Activated T-helper 1 cell treated with anti-CD3 and anti-CD28 coated beads, Interleukin-12 subunit alpha, Interleukin-12 subunit beta, Interleukin-2, Interleukin-4 antibody, amounts not matched to agents 30 ng/mL and 10 ng/mL and 1 ng/mL, durations not matched to agents 14 hours and 24 hours and 36 hours (primary cell): ENCODE measurements around the gene MROH2A. TPM values are rescaled to one million over a fixed set of nuclear protein-coding genes. Genes with fewer than 3 reads are reported as not detected.

Experiments
- DNase-seq: peaks from one replicate; pipeline ENCODE4 v3.0.0; 2021; ENCODE audit warnings: low spot score
- H3K27ac Mint-ChIP-seq: one replicate; pipeline ENCODE4 v1.8.0; 2021; ENCODE audit warnings: mild to moderate bottlenecking, mixed read lengths
- H3K27me3 Mint-ChIP-seq: one replicate; pipeline ENCODE4 v1.8.0; 2022; ENCODE audit warnings: mild to moderate bottlenecking, moderate library complexity, mixed read lengths; ENCODE audit not compliant: insufficient read depth
- H3K36me3 Mint-ChIP-seq: one replicate; pipeline ENCODE4 v1.8.0; 2021; ENCODE audit warnings: low read depth, mixed read lengths
- H3K4me1 Mint-ChIP-seq: one replicate; pipeline ENCODE4 v1.8.0; 2021; ENCODE audit warnings: low read depth, mixed read lengths
- H3K4me3 Mint-ChIP-seq: one replicate; pipeline ENCODE4 v1.8.0; 2021; ENCODE audit warnings: mild to moderate bottlenecking, moderate library complexity, mixed read lengths
- H3K9me3 Mint-ChIP-seq: one replicate; pipeline ENCODE4 v1.8.0; 2021; ENCODE audit warnings: mixed read lengths
- intact Hi-C: fragments of 100-400 bp; cut with micrococcal nuclease; formaldehyde crosslinking; loops from one replicate; pipeline ENCODE4 v1.15.1; 2024
- total RNA-seq: library from RNA; stranded (reverse); gene quantifications from 2 replicates; pipeline ENCODE4 v1.2.3, GENCODE V29; 2022

Gene MROH2A
- total RNA-seq, 1 donor from 2014 or later = not detected

GRCh38 chr2:233813236-233814055, 35.3 kb downstream of the MROH2A start:
- H3K27ac Mint-ChIP-seq = no peak overlapping the region
- H3K36me3 Mint-ChIP-seq = no peaks in the 10 kb centered on the region
- intact Hi-C loops = no loop called here
- H3K4me1 Mint-ChIP-seq = no peaks in the 10 kb centered on the region
- H3K27me3 Mint-ChIP-seq = peaks cover 10% of the 10 kb centered on the region
- DNase-seq = no peak
- no peak overlapping the region for H3K4me3 Mint-ChIP-seq
- H3K9me3 Mint-ChIP-seq = no peaks in the 10 kb centered on the region

- no peak for DNase-seq
- no peak overlapping the region for H3K4me3 Mint-ChIP-seq
- no peaks in the 10 kb centered on the region for H3K4me1 Mint-ChIP-seq
- no peaks in the 10 kb centered on the region for H3K36me3 Mint-ChIP-seq
- peaks cover 10% of the 10 kb centered on the region for H3K27me3 Mint-ChIP-seq
- H3K9me3 Mint-ChIP-seq = no peaks in the 10 kb centered on the region
- no peak overlapping the region for H3K27ac Mint-ChIP-seq
- intact Hi-C loops = no loop called here
Measured at GRCh38 chr2:233814056-233814835, 36.1 kb downstream of the MROH2A start.

DNA sequence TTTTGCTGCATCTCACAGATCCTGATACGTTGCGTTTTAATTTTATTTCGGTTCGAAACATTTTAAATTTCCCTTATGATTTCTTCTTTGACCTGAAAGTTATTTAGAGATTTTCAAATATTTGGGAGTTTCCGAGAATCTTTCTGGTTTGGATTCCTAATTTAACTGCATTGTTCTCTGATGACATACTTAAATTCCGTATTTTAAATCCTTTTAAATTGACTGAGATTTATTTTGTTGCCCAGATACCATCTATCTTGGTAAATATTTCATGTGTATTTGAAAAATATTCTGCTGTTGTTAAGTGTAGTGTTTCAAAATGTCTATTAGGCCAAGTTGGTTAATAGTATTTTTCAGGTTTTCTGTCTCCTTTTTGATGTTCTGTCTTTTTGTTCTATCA, 37.7 kb downstream of the MROH2A start:
- no peaks in the 10 kb centered on the region for H3K4me1 Mint-ChIP-seq
- no peaks in the 10 kb centered on the region for H3K9me3 Mint-ChIP-seq
- H3K4me3 Mint-ChIP-seq = no peak overlapping the region
- intact Hi-C loops = no loop called here
- H3K36me3 Mint-ChIP-seq = no peaks in the 10 kb centered on the region
- H3K27ac Mint-ChIP-seq = no peak overlapping the region
- peaks cover 10% of the 10 kb centered on the region for H3K27me3 Mint-ChIP-seq
- DNase-seq = no peak

- no peak overlapping the region for H3K27ac Mint-ChIP-seq
- DNase-seq = no peak
- H3K36me3 Mint-ChIP-seq = no peaks in the 10 kb centered on the region
- intact Hi-C loops = no loop called here
- peaks cover 10% of the 10 kb centered on the region for H3K27me3 Mint-ChIP-seq
- H3K9me3 Mint-ChIP-seq = no peaks in the 10 kb centered on the region
- H3K4me3 Mint-ChIP-seq = no peak overlapping the region
- H3K4me1 Mint-ChIP-seq = no peaks in the 10 kb centered on the region
Measured at GRCh38 chr2:233816334-233816733, 38.2 kb downstream of the MROH2A start.

GRCh38 chr2:233816771-233817170, 38.6 kb downstream of the MROH2A start:
- DNase-seq = no peak
- peaks cover 10% of the 10 kb centered on the region for H3K27me3 Mint-ChIP-seq

GRCh38 chr2:233817361-233817911, 39.3 kb downstream of the MROH2A start:
- Mint-ChIP-seq H3K27me3 (peaks cover 10% of the 10 kb centered on the region), H3K36me3 (no peaks in the 10 kb centered on the region), H3K27ac (no peak overlapping the region), H3K4me1 (no peaks in the 10 kb centered on the region), H3K9me3 (no peaks in the 10 kb centered on the region), H3K4me3 (no peak overlapping the region)
- DNase-seq = no peak
- intact Hi-C loops = no loop called here

More at GRCh38 chr2:233816771-233817170, 38.6 kb downstream of the MROH2A start:
- H3K4me3 Mint-ChIP-seq = no peak overlapping the region
- H3K9me3 Mint-ChIP-seq = no peaks in the 10 kb centered on the region
- H3K27ac Mint-ChIP-seq = no peak overlapping the region
- H3K4me1 Mint-ChIP-seq = no peaks in the 10 kb centered on the region
- no peaks in the 10 kb centered on the region for H3K36me3 Mint-ChIP-seq
- intact Hi-C loops = no loop called here

DNA sequence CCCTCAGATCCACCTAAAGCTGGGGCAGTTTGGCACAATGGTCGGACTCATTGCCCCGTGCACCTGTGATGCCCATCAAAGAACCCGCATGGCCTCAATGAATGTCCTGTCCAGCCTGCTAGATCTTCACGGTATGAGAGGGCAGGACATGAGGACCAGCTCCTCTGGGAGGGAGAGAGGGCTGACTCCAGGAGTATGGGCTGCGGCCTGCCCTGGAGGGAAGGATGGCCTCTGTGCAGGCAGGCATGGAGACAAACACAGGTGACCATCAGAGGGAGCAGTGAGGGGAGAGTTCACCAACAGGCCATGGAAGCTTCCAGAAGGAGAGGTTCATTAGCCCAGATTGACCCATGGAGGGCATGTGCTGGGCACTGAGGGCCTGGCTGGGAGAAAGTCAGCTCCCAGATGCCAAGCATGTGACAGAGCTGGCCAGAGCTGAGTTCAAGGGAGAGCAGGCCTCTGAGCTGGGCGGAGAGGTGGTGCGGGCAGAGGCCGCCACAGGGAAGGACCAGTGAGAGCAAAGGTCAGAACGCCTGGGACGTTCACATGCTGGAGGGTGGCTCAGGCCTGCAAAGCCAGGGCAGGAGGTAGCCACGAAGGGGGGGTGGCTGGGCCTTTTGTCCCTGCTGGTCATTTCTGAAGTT, 40.0 kb downstream of the MROH2A start:
- no peak for DNase-seq
- no peak overlapping the region for H3K4me3 Mint-ChIP-seq
- H3K27me3 Mint-ChIP-seq = peaks cover 10% of the 10 kb centered on the region
- H3K9me3 Mint-ChIP-seq = no peaks in the 10 kb centered on the region
- intact Hi-C loops = no loop called here
- no peak overlapping the region for H3K27ac Mint-ChIP-seq
- no peaks in the 10 kb centered on the region for H3K36me3 Mint-ChIP-seq
- no peaks in the 10 kb centered on the region for H3K4me1 Mint-ChIP-seq

DNA sequence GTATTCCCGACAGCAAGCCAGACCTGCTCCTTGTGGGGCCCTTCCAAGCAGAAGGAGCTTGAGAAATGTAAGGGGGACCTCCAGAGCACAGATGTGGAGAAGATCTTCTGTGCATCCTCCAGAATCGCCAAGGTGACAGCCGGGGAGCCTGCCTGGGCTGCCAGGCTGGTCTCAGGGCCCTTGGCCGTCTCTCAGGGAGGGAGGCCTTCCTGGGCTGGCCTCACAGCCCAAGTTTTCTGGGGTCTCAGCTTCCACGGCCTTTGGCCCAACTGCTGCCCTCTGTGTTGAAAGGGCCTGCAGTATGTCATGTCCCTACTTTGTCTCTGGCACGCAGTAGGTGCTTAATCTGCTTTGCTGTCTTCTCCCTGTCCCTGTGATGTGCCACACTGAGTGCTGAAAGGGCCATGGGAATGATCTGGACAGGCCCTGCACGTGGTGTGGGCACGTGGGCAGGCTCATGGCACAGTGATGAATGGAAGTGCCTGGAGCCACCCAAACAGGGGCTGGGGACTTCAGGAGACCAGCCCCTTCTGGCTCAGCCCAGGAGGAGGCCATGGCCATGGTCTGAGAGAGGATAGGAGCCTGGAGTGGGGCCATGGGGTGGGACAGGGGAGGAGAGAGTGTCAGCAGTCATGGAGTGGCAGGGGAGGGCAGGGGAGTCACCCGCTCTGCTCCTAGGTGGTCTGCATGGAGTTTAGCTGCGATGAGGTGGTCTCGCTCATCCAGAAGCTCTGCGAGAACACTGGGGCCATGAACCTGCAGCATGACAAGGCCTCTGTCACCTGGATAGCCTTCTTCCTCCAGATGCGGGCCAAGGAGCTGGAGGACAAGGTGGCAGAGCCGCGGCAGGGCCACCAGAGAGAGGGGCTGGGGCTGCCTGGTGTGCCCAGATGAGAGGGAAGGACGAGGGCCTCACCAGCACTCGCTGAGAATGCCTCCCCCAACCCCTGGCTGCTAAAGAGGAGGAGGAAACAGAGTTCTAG, 40.8 kb downstream of the MROH2A start:
- Mint-ChIP-seq H3K4me1 (no peaks in the 10 kb centered on the region), H3K27me3 (peaks cover 10% of the 10 kb centered on the region), H3K4me3 (no peak overlapping the region), H3K27ac (no peak overlapping the region), H3K9me3 (no peaks in the 10 kb centered on the region), H3K36me3 (no peaks in the 10 kb centered on the region)
- DNase-seq = no peak
- intact Hi-C loops = no loop called here

- Mint-ChIP-seq H3K36me3 (no peaks in the 10 kb centered on the region), H3K4me1 (no peaks in the 10 kb centered on the region), H3K4me3 (no peak overlapping the region), H3K9me3 (no peaks in the 10 kb centered on the region), H3K27me3 (peaks cover 12% of the 10 kb centered on the region), H3K27ac (no peak overlapping the region)
- intact Hi-C loops = no loop called here
- no peak for DNase-seq
Measured at GRCh38 chr2:233819884-233820773, 42.0 kb downstream of the MROH2A start.

DNA sequence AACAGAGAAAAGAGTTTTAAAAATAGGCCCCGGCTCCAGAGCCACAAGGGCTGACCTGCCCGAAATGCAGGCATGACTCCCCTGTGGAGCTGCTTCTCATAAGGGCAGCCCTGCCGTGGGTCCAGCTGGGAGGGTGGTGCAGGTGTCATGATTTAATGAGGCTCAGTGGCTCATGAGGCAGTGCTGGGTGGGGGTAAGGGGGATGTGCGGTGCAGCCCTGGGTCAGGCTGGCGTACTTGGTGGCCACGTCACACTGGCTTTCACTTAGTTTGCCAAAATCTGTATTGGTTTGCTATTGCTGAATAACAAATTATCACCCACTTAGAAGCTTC, 42.6 kb downstream of the MROH2A start:
- no peak overlapping the region for H3K4me3 Mint-ChIP-seq
- no peak overlapping the region for H3K27ac Mint-ChIP-seq

DNA sequence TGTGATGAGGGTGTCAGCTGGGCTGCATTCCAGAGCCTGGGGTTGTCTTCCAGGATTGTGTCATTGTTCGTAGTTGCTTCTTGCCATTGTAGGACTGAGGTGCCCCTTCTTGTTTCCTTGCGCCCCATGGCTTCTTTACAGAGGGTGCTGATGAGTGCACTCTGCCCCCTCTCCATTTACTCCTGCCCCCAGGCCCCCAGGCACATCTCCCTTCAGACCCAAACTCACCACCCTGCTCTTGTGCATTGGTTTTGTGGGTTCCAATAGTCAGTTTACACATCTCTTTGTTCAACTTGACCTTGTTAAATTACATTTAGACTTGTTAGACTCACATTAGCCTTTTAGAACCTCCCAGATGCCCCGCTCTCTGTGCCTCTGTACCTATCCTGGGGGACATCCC, 43.1 kb downstream of the MROH2A start:
- DNase-seq = no peak
- Mint-ChIP-seq H3K9me3 (no peaks in the 10 kb centered on the region), H3K4me1 (no peaks in the 10 kb centered on the region), H3K27ac (no peak overlapping the region), H3K27me3 (peaks cover 3% of the 10 kb centered on the region), H3K36me3 (no peaks in the 10 kb centered on the region), H3K4me3 (no peak overlapping the region)
- intact Hi-C loops = no loop called here

More for the DNA sequence above, 42.6 kb downstream of the MROH2A start:
- no peaks in the 10 kb centered on the region for H3K4me1 Mint-ChIP-seq
- no peak for DNase-seq
- H3K36me3 Mint-ChIP-seq = no peaks in the 10 kb centered on the region
- peaks cover 6% of the 10 kb centered on the region for H3K27me3 Mint-ChIP-seq
- no peaks in the 10 kb centered on the region for H3K9me3 Mint-ChIP-seq
- intact Hi-C loops = no loop called here
